Measurements from ENCODE around the gene SELENOO. TPM values are rescaled to one million over a fixed set of nuclear protein-coding genes. Genes with fewer than 3 reads are reported as not detected.

SELENOO gene
- total RNA-seq, 1 donor from 2014 or later = 4.7 TPM

DNA sequence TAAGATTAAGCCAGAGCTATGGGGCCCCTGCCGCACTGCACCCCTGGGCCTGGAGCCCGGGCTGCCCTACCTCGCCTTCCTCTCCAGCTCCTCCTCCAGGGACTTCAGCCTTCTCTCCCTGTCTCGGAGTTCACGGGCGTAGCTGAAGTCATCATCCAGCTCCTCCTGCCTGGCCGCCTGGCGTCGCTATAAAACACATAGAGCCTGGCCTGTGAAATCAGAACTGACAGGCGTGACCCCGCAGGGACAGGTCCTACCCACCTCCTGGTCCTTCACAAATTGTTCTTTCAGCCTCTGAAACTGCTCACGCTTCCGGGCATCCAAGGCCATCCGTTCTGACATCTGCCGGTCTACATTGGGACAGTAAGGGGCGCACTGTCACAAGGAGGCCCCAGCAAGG, 23.3 kb downstream of the SELENOO start:
- no peak overlapping the region for H3K27ac ChIP-seq (ENCODE audit: low read depth, low read length)
- H3K36me3 ChIP-seq (ENCODE audit: control insufficient read depth in 3 of 3, insufficient read depth in 3 of 3, low read length in 3 of 3) = peaks cover 67 to 79% (median 77%) of the 10 kb centered on the region in 3 donors
- H3K9ac ChIP-seq (ENCODE audit: low read depth in 1 of 3, low read length in 3 of 3) = no peak overlapping the region
- H3K4me3 ChIP-seq (ENCODE audit: low read length in 3 of 3) = no peak overlapping the region
- peaks cover 0 to 5% (median 4%) of the 10 kb centered on the region in 3 donors for H3K4me1 ChIP-seq (ENCODE audit: control insufficient read depth in 3 of 3, insufficient read depth in 3 of 3, low read length in 3 of 3)
- no peaks in the 10 kb centered on the region for H3K27me3 ChIP-seq (ENCODE audit: control insufficient read depth in 3 of 3, insufficient read depth in 3 of 3, low read length in 3 of 3)
- no peaks in the 10 kb centered on the region for H3K9me3 ChIP-seq (ENCODE audit: control insufficient read depth in 3 of 3, low read length in 3 of 3)

DNA sequence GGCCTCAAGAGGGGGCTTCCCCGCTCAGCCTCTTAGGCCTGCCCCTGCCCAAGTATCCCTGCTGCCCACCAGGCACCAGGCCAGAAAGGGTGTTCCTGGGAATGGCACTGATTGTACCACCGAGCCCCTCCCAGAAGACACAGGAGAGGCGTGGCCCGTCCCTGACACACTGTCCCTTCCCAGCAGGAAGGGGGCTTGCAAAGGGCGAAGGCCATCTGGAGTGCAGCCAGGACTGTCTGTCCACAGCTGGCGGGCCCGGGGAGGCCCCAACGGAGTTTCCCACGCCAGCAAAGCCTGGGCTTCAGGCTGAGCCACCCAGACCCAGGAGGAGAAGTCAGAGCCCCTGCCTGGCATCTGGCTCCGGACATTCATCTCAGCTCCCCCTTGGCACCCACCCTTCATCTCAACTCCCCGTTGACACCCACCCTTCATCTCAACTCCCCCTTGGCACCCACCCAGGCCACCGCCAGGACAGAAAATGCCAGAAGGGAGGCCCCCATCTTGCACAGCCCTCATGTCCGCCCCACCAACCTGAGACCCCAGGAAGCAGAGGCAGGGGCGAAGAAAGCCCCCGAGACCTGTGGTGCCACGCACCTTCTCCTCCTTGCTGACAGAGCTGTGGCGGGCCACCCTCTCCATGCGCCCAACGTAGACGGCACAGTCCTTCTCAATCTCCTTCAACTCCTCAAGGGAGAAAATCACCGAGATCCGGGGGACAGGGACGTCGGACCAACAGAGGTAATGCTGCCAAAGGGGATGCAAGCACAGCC, 24.6 kb downstream of the SELENOO start:
- H3K9ac ChIP-seq (ENCODE audit: low read depth in 1 of 3, low read length in 3 of 3) = no peak overlapping the region
- no peak overlapping the region for H3K27ac ChIP-seq (ENCODE audit: low read depth, low read length)
- H3K4me1 ChIP-seq (ENCODE audit: control insufficient read depth in 3 of 3, insufficient read depth in 3 of 3, low read length in 3 of 3) = no peaks in the 10 kb centered on the region
- H3K9me3 ChIP-seq (ENCODE audit: control insufficient read depth in 3 of 3, low read length in 3 of 3) = no peaks in the 10 kb centered on the region
- peaks cover 73 to 76% (median 73%) of the 10 kb centered on the region in 3 donors for H3K36me3 ChIP-seq (ENCODE audit: control insufficient read depth in 3 of 3, insufficient read depth in 3 of 3, low read length in 3 of 3)
- no peak overlapping the region for H3K4me3 ChIP-seq (ENCODE audit: low read length in 3 of 3)
- H3K27me3 ChIP-seq (ENCODE audit: control insufficient read depth in 3 of 3, insufficient read depth in 3 of 3, low read length in 3 of 3) = no peaks in the 10 kb centered on the region

DNA sequence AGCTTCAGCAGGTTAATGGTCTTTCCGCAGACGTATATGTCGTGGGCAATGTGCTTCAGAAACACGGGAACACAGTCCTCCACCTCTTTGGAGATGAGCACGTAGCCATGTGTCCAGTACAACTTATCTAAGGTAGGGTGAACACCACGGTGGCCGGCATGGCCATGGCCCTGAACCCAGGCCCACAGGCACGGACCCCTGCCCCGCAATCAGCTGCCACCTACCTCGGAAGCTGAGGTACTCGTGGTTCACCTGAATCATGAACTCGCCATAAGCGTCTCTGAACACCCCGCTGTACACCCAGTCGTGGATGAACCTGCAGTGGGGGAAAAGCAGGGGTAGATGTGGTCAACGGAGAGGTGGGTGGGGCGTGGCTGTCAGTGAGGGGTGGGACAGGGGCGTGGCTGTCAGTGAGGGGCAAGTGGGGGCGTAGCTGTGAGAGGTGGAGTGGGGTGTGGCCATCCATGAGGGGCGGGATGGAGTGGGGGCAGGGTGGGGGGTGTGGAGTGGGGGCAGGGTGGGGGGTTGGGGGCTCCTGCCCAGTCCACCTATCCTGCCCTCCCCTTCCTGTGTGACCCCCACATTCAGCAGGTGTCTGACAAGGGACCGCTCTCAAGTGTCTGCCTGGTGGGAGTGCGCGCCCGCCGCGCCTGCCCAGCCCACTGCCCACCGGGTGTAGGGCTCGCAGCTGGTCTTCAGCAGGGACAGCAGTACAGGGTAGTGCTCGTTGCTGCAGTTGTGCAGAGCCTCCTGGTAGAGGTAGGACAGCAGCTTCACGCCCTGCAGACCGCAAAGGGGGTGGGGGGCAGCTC, 25.5 kb downstream of the SELENOO start:
- Histone ChIP-seq H3K4me3 (ENCODE audit: low read length in 3 of 3) (no peak overlapping the region), H3K9me3 (ENCODE audit: control insufficient read depth in 3 of 3, low read length in 3 of 3) (no peaks in the 10 kb centered on the region), H3K27me3 (ENCODE audit: control insufficient read depth in 3 of 3, insufficient read depth in 3 of 3, low read length in 3 of 3) (no peaks in the 10 kb centered on the region), H3K36me3 (ENCODE audit: control insufficient read depth in 3 of 3, insufficient read depth in 3 of 3, low read length in 3 of 3) (peaks cover 64 to 68% (median 64%) of the 10 kb centered on the region in 3 donors), H3K4me1 (ENCODE audit: control insufficient read depth in 3 of 3, insufficient read depth in 3 of 3, low read length in 3 of 3) (no peaks in the 10 kb centered on the region), H3K9ac (ENCODE audit: low read depth in 1 of 3, low read length in 3 of 3) (no peak overlapping the region), H3K27ac (ENCODE audit: low read depth, low read length) (no peak overlapping the region)

DNA sequence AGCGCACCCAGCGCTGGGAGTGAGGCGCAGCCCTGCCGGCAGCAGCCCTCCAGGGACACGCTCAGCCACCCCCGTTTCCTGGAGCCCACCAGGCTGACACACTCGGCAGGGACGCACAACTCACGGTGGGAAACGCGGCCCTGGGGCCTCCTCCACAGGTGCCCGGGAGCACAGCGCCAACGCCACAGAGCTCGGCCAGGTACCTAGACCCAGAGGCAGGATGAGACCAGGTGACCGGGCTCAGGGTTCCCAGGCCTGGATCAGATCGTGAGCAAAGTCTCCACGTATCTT, 26.0 kb downstream of the SELENOO start:
- peaks cover 59 to 62% (median 59%) of the 10 kb centered on the region in 3 donors for H3K36me3 ChIP-seq (ENCODE audit: control insufficient read depth in 3 of 3, insufficient read depth in 3 of 3, low read length in 3 of 3)
- H3K9me3 ChIP-seq (ENCODE audit: control insufficient read depth in 3 of 3, low read length in 3 of 3) = no peaks in the 10 kb centered on the region
- no peak overlapping the region for H3K27ac ChIP-seq (ENCODE audit: low read depth, low read length)
- H3K9ac ChIP-seq (ENCODE audit: low read depth in 1 of 3, low read length in 3 of 3) = no peak overlapping the region
- H3K4me1 ChIP-seq (ENCODE audit: control insufficient read depth in 3 of 3, insufficient read depth in 3 of 3, low read length in 3 of 3) = no peaks in the 10 kb centered on the region
- H3K27me3 ChIP-seq (ENCODE audit: control insufficient read depth in 3 of 3, insufficient read depth in 3 of 3, low read length in 3 of 3) = no peaks in the 10 kb centered on the region
- no peak overlapping the region for H3K4me3 ChIP-seq (ENCODE audit: low read length in 3 of 3)

DNA sequence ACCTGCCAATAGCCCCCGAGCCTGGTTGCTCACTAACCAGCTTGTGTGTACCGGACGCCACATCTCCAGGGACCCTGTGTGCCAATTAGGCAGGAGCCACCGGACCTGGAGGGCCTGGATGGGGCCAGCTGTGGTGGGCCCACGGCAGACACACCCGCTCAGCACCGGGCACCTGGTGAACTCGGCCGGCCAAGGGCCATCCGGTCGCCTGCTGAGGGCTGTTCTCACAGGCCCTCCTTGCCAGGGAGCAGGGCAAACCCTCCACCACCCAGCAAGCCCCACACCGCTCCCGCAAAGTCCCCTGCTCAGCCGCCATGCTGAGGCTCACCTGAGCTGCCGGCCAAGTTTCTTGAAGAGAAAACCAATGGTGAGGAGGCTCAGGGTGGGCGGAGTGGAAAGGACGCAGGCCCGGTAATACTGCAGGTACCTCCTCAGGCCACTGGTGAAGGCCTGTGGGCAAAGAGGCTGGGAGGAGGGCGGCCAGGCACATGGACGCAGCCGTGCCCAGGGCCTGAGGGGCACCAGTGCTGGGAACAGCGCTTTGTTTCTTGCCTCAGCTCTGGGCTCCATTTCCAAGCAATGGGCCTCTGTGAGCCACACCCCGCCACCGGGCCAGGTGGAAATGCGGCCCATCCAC, 26.9 kb downstream of the SELENOO start:
- Histone ChIP-seq H3K9ac (ENCODE audit: low read depth in 1 of 3, low read length in 3 of 3) (no peak overlapping the region), H3K4me3 (ENCODE audit: low read length in 3 of 3) (no peak overlapping the region), H3K36me3 (ENCODE audit: control insufficient read depth in 3 of 3, insufficient read depth in 3 of 3, low read length in 3 of 3) (peaks cover 50 to 60% (median 51%) of the 10 kb centered on the region in 3 donors), H3K27me3 (ENCODE audit: control insufficient read depth in 3 of 3, insufficient read depth in 3 of 3, low read length in 3 of 3) (no peaks in the 10 kb centered on the region), H3K4me1 (ENCODE audit: control insufficient read depth in 3 of 3, insufficient read depth in 3 of 3, low read length in 3 of 3) (no peaks in the 10 kb centered on the region), H3K27ac (ENCODE audit: low read depth, low read length) (no peak overlapping the region), H3K9me3 (ENCODE audit: control insufficient read depth in 3 of 3, low read length in 3 of 3) (no peaks in the 10 kb centered on the region)

DNA sequence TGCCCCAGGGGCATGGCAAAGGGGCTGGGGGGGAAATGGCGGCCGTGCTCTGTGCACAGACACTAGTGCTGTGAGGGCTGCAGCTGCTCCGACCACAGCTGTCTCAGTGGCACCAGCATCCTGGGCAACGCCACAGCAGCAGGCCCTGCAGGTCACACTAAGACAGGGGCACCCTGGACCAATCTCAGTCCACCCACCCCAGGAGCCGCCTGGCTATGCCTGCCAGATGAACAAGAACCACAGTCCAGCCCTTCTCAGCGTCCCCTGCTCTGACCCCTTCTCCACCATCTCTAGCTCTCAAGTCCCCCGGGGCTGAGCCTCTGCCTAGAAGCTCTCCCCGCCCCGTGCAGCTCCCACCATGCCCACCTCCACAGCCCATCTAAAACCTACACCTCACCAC, 27.6 kb downstream of the SELENOO start:
- no peak overlapping the region for H3K4me3 ChIP-seq (ENCODE audit: low read length in 3 of 3)
- H3K27me3 ChIP-seq (ENCODE audit: control insufficient read depth in 3 of 3, insufficient read depth in 3 of 3, low read length in 3 of 3) = no peaks in the 10 kb centered on the region
- H3K4me1 ChIP-seq (ENCODE audit: control insufficient read depth in 3 of 3, insufficient read depth in 3 of 3, low read length in 3 of 3) = no peaks in the 10 kb centered on the region
- no peaks in the 10 kb centered on the region for H3K9me3 ChIP-seq (ENCODE audit: control insufficient read depth in 3 of 3, low read length in 3 of 3)
- peaks cover 46 to 57% (median 50%) of the 10 kb centered on the region in 3 donors for H3K36me3 ChIP-seq (ENCODE audit: control insufficient read depth in 3 of 3, insufficient read depth in 3 of 3, low read length in 3 of 3)
- H3K9ac ChIP-seq (ENCODE audit: low read depth in 1 of 3, low read length in 3 of 3) = no peak overlapping the region
- no peak overlapping the region for H3K27ac ChIP-seq (ENCODE audit: low read depth, low read length)

DNA sequence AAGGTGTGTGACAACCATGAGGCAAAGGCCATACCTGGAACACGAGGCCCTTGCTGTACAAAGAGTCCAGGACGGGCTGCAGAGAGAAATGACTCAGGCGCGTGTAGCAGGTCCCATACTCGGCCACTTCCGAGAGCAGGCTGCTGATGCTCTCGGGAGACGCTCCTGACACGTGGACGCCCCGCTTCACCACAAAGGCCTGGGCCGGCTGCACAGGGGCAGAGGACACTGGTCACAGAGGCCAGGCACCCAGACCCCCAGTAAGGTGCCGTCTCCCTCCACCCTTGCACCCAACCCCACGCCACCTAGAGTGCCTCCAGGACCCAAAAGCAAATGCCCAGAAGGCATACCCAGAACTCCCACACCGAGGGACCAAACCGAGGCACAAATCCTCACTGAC, 28.6 kb downstream of the SELENOO start:
- Histone ChIP-seq H3K4me1 (ENCODE audit: control insufficient read depth in 3 of 3, insufficient read depth in 3 of 3, low read length in 3 of 3) (no peaks in the 10 kb centered on the region), H3K9ac (ENCODE audit: low read depth in 1 of 3, low read length in 3 of 3) (no peak overlapping the region), H3K27me3 (ENCODE audit: control insufficient read depth in 3 of 3, insufficient read depth in 3 of 3, low read length in 3 of 3) (no peaks in the 10 kb centered on the region), H3K4me3 (ENCODE audit: low read length in 3 of 3) (no peak overlapping the region), H3K27ac (ENCODE audit: low read depth, low read length) (no peak overlapping the region), H3K36me3 (ENCODE audit: control insufficient read depth in 3 of 3, insufficient read depth in 3 of 3, low read length in 3 of 3) (peaks cover 38 to 55% (median 43%) of the 10 kb centered on the region in 3 donors), H3K9me3 (ENCODE audit: control insufficient read depth in 3 of 3, low read length in 3 of 3) (no peaks in the 10 kb centered on the region)

DNA sequence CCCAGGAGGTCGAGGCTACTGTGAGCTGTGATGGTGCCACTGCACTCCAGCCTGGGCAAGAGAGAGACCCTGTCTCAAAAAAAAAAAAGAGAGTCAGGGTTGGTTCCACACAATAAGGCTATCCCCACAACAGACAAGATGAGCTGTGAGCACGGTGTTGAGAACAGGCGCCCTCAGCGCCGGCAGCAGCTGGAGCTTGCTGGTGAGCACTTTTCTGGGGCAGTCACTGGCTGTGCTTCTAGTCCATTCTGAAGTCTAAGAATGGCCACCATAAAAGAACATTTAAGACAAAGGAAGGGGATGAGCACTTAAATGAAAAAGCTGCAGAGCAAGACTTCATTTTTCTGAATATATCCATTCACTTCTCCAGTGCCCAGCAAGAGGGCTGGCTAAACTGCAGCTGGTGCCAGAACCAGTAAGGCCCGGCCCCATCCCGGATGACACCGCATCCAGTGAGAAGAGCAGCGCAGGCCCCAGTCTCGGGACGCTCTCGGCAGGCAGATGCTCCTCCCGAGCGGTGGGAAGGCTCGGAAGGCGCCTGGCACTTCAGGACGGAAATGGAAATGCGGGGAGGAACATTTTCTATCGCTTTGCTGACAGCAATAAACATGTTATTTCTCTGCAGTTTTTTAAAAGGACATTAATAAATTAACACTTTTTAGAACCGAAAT, 31.8 kb downstream of the SELENOO start:
- no peaks in the 10 kb centered on the region for H3K4me1 ChIP-seq (ENCODE audit: control insufficient read depth in 3 of 3, insufficient read depth in 3 of 3, low read length in 3 of 3)
- H3K27ac ChIP-seq (ENCODE audit: low read depth, low read length) = no peak overlapping the region
- H3K4me3 ChIP-seq (ENCODE audit: low read length in 3 of 3) = no peak overlapping the region
- H3K9ac ChIP-seq (ENCODE audit: low read depth in 1 of 3, low read length in 3 of 3) = no peak overlapping the region
- H3K9me3 ChIP-seq (ENCODE audit: control insufficient read depth in 3 of 3, low read length in 3 of 3) = no peaks in the 10 kb centered on the region
- no peaks in the 10 kb centered on the region for H3K27me3 ChIP-seq (ENCODE audit: control insufficient read depth in 3 of 3, insufficient read depth in 3 of 3, low read length in 3 of 3)
- H3K36me3 ChIP-seq (ENCODE audit: control insufficient read depth in 3 of 3, insufficient read depth in 3 of 3, low read length in 3 of 3) = peaks cover 28 to 44% (median 32%) of the 10 kb centered on the region in 3 donors

DNA sequence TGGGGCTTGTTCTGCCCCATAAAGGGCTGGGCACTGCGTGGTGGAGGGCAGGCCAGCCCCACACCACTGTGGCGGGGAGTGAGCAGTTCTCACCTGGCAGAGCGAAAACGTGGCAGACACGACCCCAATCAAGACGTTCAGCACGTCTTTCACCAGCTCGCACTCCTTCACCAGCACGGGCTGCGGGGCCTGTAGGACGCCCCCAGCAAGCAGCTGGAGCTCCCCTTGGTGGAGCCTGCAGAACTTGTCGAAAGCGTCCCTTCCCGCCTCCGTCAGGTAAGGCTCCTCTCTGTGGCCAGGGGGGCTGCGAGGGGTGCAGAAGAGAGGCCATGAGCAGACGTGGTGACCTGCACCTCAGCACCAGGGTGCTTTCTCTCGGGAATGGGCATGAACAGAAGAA, 32.4 kb downstream of the SELENOO start:
- H3K36me3 ChIP-seq (ENCODE audit: control insufficient read depth in 3 of 3, insufficient read depth in 3 of 3, low read length in 3 of 3) = peaks cover 26 to 40% (median 34%) of the 10 kb centered on the region in 3 donors

More for the DNA sequence above, 32.4 kb downstream of the SELENOO start:
- Histone ChIP-seq H3K9me3 (ENCODE audit: control insufficient read depth in 3 of 3, low read length in 3 of 3) (no peaks in the 10 kb centered on the region), H3K4me3 (ENCODE audit: low read length in 3 of 3) (no peak overlapping the region), H3K27me3 (ENCODE audit: control insufficient read depth in 3 of 3, insufficient read depth in 3 of 3, low read length in 3 of 3) (no peaks in the 10 kb centered on the region), H3K9ac (ENCODE audit: low read depth in 1 of 3, low read length in 3 of 3) (no peak overlapping the region), H3K27ac (ENCODE audit: low read depth, low read length) (no peak overlapping the region), H3K4me1 (ENCODE audit: control insufficient read depth in 3 of 3, insufficient read depth in 3 of 3, low read length in 3 of 3) (no peaks in the 10 kb centered on the region)
